Neuronal stem cell (in vitro differentiated cells): ENCODE measurements around the gene HES1.
A peak's percentile ranks its signal among the peaks of the same experiment; 100 is the strongest.

ENCODE experiments used
- DNase-seq: peaks from one replicate; pipeline ENCODE4 v3.0.0-alpha.2; 2013; ENCODE audit warnings: low spot score
- H2AFZ ChIP-seq: one replicate; pipeline ENCODE4 v1.6.1; 2013; ENCODE audit warnings: mild to moderate bottlenecking, low read length, inconsistent platforms
- H2AK5ac ChIP-seq: 2 replicates; pipeline ENCODE4 v1.6.1; 2013; ENCODE audit warnings: low read depth, mild to moderate bottlenecking, inconsistent platforms, low read length, moderate library complexity, mixed read lengths
- H2BK120ac ChIP-seq: 2 replicates; pipeline ENCODE4 v1.6.1; 2013; ENCODE audit warnings: low read depth, mild to moderate bottlenecking, inconsistent platforms, low read length, moderate library complexity, mixed read lengths
- H2BK12ac ChIP-seq: one replicate; pipeline ENCODE4 v1.6.1; 2013; ENCODE audit warnings: low read length, inconsistent platforms
- H2BK15ac ChIP-seq: 2 replicates; pipeline ENCODE4 v1.6.1; 2013; ENCODE audit warnings: mild to moderate bottlenecking, low read length, inconsistent platforms, mixed read lengths
- H2BK5ac ChIP-seq: one replicate; pipeline ENCODE4 v1.6.1; 2013; ENCODE audit warnings: inconsistent platforms, mild to moderate bottlenecking, low read length, moderate library complexity
- H3K14ac ChIP-seq: one replicate; pipeline ENCODE4 v1.6.1; 2013; ENCODE audit warnings: low read length, inconsistent platforms
- H3K18ac ChIP-seq: 2 replicates; pipeline ENCODE4 v1.6.1; 2013; ENCODE audit warnings: low read length, inconsistent platforms
- H3K23ac ChIP-seq: 2 replicates; pipeline ENCODE4 v1.6.1; 2013; ENCODE audit warnings: low read depth, mild to moderate bottlenecking, mixed read lengths, low read length, inconsistent platforms; ENCODE audit not compliant: poor library complexity
- H3K27ac ChIP-seq: replicated peaks from 3 replicates; pipeline ENCODE4 v1.5.1; 2013; ENCODE audit warnings: low read length, inconsistent platforms
- H3K27me3 ChIP-seq, 3 experiments: 2 replicates each; pipeline ENCODE4 v1.6.1; 2013; ENCODE audit warnings: low read length in 3 of 3, mild to moderate bottlenecking in 2 of 3, inconsistent platforms in 1 of 3, low read depth in 1 of 3, mixed read lengths in 1 of 3, moderate library complexity in 1 of 3; ENCODE audit not compliant: control insufficient read depth in 3 of 3, insufficient read depth in 3 of 3
- H3K36me3 ChIP-seq, 2 donors: replicated peaks in 1 of 2; 2 replicates each; pipeline ENCODE4 v1.6.1; 2013; ENCODE audit warnings: low read length in 2 of 2; ENCODE audit not compliant: control insufficient read depth in 2 of 2, insufficient read depth in 2 of 2
- H3K4ac ChIP-seq: 2 replicates; pipeline ENCODE4 v1.6.1; 2013; ENCODE audit warnings: inconsistent platforms, mild to moderate bottlenecking, low read length, moderate library complexity
- H3K4me1 ChIP-seq, 2 donors: 1 replicate in 1 of 2; 2 replicates in 1 of 2; pipeline ENCODE4 v1.6.1; 2013; ENCODE audit warnings: low read length in 2 of 2, low read depth in 1 of 2; ENCODE audit not compliant: control insufficient read depth in 2 of 2, insufficient read depth in 1 of 2
- H3K4me2 ChIP-seq: one replicate; pipeline ENCODE4 v1.6.1; 2013; ENCODE audit warnings: mild to moderate bottlenecking, low read length, inconsistent platforms; ENCODE audit not compliant: insufficient read depth, poor library complexity, severe bottlenecking
- H3K4me3 ChIP-seq, 2 donors: 2 replicates each; pipeline ENCODE4 v1.5.1; 2013; ENCODE audit warnings: low read length in 2 of 2, mild to moderate bottlenecking in 2 of 2, inconsistent platforms in 1 of 2, moderate library complexity in 1 of 2
- H3K79me1 ChIP-seq: one replicate; pipeline ENCODE4 v1.6.1; 2013; ENCODE audit warnings: low read depth, mild to moderate bottlenecking, inconsistent platforms, low read length, moderate library complexity
- H3K9ac ChIP-seq: one replicate; pipeline ENCODE4 v1.6.1; 2013; ENCODE audit warnings: mild to moderate bottlenecking, low read depth, low read length, inconsistent platforms; ENCODE audit not compliant: poor library complexity
- H3K9me3 ChIP-seq, 2 donors: replicated peaks in 1 of 2; 2 replicates each; pipeline versions ENCODE3 to v1.6.1; 2013; ENCODE audit warnings: low read length in 2 of 2, mild to moderate bottlenecking in 2 of 2, inconsistent platforms in 1 of 2, low read depth in 1 of 2, mixed read lengths in 1 of 2, moderate library complexity in 1 of 2; ENCODE audit not compliant: control insufficient read depth in 2 of 2, insufficient read depth in 1 of 2
- H4K8ac ChIP-seq: one replicate; pipeline ENCODE4 v1.6.1; 2013; ENCODE audit warnings: low read depth, mild to moderate bottlenecking, inconsistent platforms, low read length, moderate library complexity
- H4K91ac ChIP-seq: one replicate; pipeline ENCODE4 v1.6.1; 2013; ENCODE audit warnings: low read length, low read depth, mild to moderate bottlenecking, inconsistent platforms; ENCODE audit not compliant: poor library complexity
- WGBS, 2 donors: extraction: QIAGEN DNeasy Blood & Tissue Kit; methylation state at CpG; one replicate each; pipeline ENCODE4 v1.1.7; 2013; ENCODE audit warnings: missing lambda C conversion rate in 2 of 2, mixed read lengths in 1 of 2; ENCODE audit not compliant: insufficient read length in 2 of 2, insufficient replicate concordance in 1 of 2; ENCODE audit errors: extremely low coverage in 2 of 2; 5-methylcytosine and 5-hydroxymethylcytosine counted together

HES1 gene

DNA sequence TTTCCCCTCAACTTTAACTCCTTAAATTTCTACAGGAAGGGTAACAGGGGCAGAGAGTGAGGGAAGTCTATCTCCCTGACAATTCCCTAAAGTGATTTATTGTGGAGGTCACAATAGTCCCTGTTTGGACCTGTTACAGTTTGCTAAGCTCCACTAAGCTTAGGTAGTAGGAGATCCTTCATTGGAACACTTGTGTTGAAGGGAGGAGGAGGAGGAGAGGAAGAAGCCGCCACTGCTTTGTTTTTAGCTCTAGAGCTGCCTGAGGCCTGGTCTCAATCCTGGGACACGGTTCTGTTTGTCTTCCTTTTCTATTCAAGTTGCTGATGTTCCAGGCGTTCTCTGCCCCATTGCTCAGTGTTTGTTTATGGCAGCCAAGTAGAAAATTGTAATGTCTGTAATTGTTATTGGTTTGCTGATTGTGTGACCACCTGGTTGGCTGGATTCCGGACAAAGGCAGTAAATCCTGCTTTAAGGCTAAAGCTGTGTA is 48.4 kb downstream of the HES1 start:
- Histone ChIP-seq H2AK5ac (no peak overlapping the region), H3K36me3 (no peaks in the 10 kb centered on the region), H3K9ac (no peak overlapping the region), H2BK5ac (no peak overlapping the region), H4K8ac (no peak overlapping the region), H2AFZ (peak overlapping the region; percentile 81), H2BK120ac (no peak overlapping the region), H3K4me2 (no peak overlapping the region), H3K4ac (no peak overlapping the region), H3K27me3 (no peaks in the 10 kb centered on the region), H3K4me1 (peaks cover 7 to 11% of the 10 kb centered on the region in 2 donors), H3K14ac (no peak overlapping the region), H3K79me1 (no peaks in the 10 kb centered on the region), H2BK15ac (no peak overlapping the region), H3K23ac (no peak overlapping the region), H4K91ac (no peak overlapping the region), H3K27ac (no peak overlapping the region), H3K9me3 (peaks cover 0 to 4% of the 10 kb centered on the region in 2 donors), H3K18ac (no peak overlapping the region), H3K4me3 (no peak overlapping the region), H2BK12ac (no peak overlapping the region)
- no CpG with 5 or more reads among the region's 4 CpGs for WGBS, 2 donors
- DNase-seq, result peak; percentile 15

DNA sequence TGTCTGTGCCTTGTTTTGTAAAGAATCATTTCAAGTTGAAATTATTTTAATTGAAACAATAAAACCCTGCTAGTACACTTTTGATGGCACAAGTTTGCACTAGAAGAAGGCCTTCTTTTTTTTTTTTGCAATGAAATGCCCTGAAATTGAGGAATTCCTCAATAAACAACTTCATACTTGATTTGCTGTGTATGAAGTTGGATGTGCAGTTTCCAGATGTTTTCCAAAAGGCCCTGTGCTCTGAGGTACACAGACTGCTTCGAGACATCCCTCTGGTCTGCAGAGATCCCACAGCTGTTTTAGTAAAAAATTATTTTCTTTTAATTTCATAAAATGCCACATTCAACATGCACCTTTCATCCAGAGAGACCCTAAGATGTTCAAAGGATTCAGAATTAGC is 48.9 kb downstream of the HES1 start:
- Histone ChIP-seq H3K9me3 (peaks cover 0 to 4% of the 10 kb centered on the region in 2 donors), H3K36me3 (no peaks in the 10 kb centered on the region), H2BK120ac (no peak overlapping the region), H3K23ac (no peak overlapping the region), H3K27ac (no peak overlapping the region), H2BK15ac (no peak overlapping the region), H3K79me1 (no peaks in the 10 kb centered on the region), H3K4me3 (no peak overlapping the region), H3K14ac (no peak overlapping the region), H2AFZ (peak overlapping the region; percentile 81), H3K9ac (no peak overlapping the region), H3K4me2 (no peak overlapping the region), H4K8ac (no peak overlapping the region), H2BK12ac (no peak overlapping the region), H3K27me3 (no peaks in the 10 kb centered on the region), H4K91ac (no peak overlapping the region), H2AK5ac (no peak overlapping the region), H3K4me1 (peaks cover 7 to 11% of the 10 kb centered on the region in 2 donors), H3K18ac (no peak overlapping the region), H3K4ac (no peak overlapping the region), H2BK5ac (no peak overlapping the region)
- DNase-seq, result no peak
- no CpG with 5 or more reads among the region's 1 CpG for WGBS, 2 donors

DNA sequence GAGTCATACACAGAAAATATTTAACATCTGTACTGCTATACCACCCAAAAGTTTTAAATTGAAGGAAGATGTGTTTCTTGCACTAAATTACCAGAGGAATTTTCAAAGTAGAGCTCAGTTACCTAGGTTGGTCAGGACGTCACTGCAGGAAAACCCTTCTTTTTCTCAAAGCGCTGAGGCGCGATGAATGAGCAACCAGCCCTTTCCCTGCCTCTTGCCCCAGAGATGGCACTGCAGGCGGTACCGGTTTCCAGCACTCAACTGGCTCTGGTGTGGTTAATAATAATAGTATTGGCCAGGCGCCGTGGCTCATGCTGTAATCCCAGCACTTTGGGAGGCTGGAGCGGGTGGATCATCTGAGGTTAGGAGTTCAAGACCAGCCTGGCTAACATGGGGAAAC is 49.3 kb downstream of the HES1 start:
- no peaks in the 10 kb centered on the region for H3K79me1 ChIP-seq

DNA sequence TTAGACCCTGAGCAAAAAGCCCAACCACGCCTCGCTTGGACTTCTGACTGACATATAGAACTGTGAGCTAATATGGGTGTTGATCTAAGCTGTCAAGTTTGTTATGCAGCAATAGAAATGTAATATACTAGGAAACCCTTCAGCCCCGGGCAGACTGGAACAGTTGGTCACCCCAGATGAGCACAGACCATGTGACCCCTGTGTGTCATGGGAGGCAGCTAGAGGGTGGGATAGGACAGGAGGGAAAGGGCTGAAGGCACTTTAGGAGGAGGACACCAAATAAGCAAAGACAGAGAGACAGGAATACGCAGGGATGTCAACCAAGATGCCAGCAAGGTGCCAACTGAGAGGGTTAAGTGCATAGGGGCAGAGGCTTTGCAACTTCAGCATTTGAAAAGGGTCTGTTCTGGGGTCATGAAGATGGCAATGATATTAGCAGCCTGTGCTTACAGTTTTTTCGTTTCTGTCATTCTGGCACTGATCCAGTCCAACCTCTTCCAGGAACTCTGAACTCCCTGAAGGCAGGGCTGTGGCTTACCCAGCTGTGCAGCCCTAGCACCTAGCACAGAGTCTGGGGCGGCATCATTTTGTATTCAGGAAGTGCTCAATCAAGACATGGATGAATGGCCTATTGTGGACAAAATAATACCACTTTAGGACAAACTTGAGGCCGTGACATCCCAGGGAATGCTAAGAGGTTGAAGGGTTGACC is 51.4 kb downstream of the HES1 start:
- Histone ChIP-seq H4K91ac (no peak overlapping the region), H3K23ac (no peak overlapping the region), H3K4me2 (no peak overlapping the region), H3K27me3 (no peaks in the 10 kb centered on the region), H2AK5ac (peak overlapping the region; percentile 71), H3K14ac (peak overlapping the region; percentile 43), H3K18ac (no peak overlapping the region), H3K9ac (no peak overlapping the region), H4K8ac (no peak overlapping the region), H2BK120ac (no peak overlapping the region), H3K4me1 (peaks cover 7 to 8% of the 10 kb centered on the region in 2 donors), H3K4me3 (no peak overlapping the region), H3K9me3 (peaks cover 0 to 4% of the 10 kb centered on the region in 2 donors), H3K27ac (no peak overlapping the region), H2BK5ac (no peak overlapping the region), H2AFZ (no peak overlapping the region), H2BK12ac (no peak overlapping the region), H3K79me1 (no peaks in the 10 kb centered on the region), H3K4ac (no peak overlapping the region), H2BK15ac (no peak overlapping the region), H3K36me3 (no peaks in the 10 kb centered on the region)
- WGBS, 2 donors, result no CpG with 5 or more reads among the region's 7 CpGs
- DNase-seq, result no peak

More for the DNA sequence above, 49.3 kb downstream of the HES1 start:
- no peak overlapping the region for H4K91ac ChIP-seq
- H3K18ac ChIP-seq, result no peak overlapping the region
- no peak overlapping the region for H3K4me3 ChIP-seq
- peaks cover 7 to 11% of the 10 kb centered on the region in 2 donors for H3K4me1 ChIP-seq
- no peak overlapping the region for H2BK12ac ChIP-seq
- H2AK5ac ChIP-seq, result no peak overlapping the region
- no CpG with 5 or more reads among the region's 9 CpGs for WGBS, 2 donors
- no peak overlapping the region for H3K27ac ChIP-seq
- no peak overlapping the region for H2AFZ ChIP-seq
- H2BK5ac ChIP-seq, result no peak overlapping the region
- H3K36me3 ChIP-seq, result no peaks in the 10 kb centered on the region
- no peak overlapping the region for H3K4me2 ChIP-seq
- H2BK120ac ChIP-seq, result no peak overlapping the region
- no peak overlapping the region for H4K8ac ChIP-seq
- no peaks in the 10 kb centered on the region for H3K27me3 ChIP-seq
- peaks cover 0 to 4% of the 10 kb centered on the region in 2 donors for H3K9me3 ChIP-seq
- H3K14ac ChIP-seq, result no peak overlapping the region
- no peak overlapping the region for H3K4ac ChIP-seq
- no peak overlapping the region for H3K23ac ChIP-seq
- DNase-seq, result no peak
- no peak overlapping the region for H3K9ac ChIP-seq
- H2BK15ac ChIP-seq, result no peak overlapping the region
